Measurements from ENCODE around the gene FAM118A.

Gene FAM118A

DNA sequence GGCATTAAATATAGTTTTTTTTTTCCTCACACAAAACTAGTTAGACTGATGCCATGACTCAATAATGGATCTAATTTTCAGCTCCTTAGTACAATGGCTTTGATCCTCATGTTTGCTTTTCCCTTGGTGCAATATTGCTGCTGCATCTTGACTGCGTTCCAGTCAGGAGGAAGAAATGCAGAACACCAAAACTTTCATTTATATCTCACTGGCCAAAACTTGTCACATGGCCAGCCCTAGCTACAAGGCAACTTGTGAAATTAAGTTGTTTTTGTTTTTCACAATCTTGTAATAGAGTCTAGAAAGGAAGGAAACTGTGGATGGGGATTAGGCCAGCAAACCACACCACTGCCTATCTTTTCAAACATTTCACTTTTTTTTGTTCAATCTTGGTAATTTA, 67.0 kb downstream of the FAM118A start:
- DNase-seq (ENCODE audit: low read depth) = no peak

DNA sequence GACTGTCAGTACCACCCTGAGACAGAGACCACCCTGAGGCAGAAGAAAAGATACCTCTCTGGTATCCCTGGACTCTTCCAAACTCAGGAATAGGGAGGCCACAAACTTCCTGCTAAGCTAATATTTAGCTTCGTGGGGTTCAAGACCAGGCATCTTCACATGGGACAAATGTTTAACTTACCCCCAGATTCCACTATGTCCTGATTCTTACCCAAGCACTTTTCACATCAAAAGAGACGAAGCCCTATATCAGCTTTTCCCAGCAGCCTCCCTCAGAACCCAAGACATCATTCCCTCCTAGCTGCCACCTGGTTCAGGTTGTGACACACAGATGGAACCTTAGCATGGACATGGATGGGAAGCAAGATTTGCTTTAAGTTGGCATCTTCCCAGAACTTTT, 71.6 kb downstream of the FAM118A start:
- no peak for DNase-seq (ENCODE audit: low read depth)

- no peak for DNase-seq (ENCODE audit: low read depth)
Measured at GRCh38 chr22:45389546-45389945, 79.8 kb downstream of the FAM118A start.

Data from HS-27A (cell line).